ENCODE data around the gene USP32. TPM values are rescaled to one million over a fixed set of nuclear protein-coding genes. Genes with fewer than 3 reads are reported as not detected.
"Not testable (repeated sequence)": the region's sequence is repeated elsewhere in the genome, so short reads cannot be mapped to it uniquely, and the experiment has no call there.

USP32 gene
- total and polyA plus RNA-seq, 3 experiments from 2014 or later = 8.6 to 24.8 (median 23.1) TPM

- no peaks in the 10 kb centered on the region for H3K4me1 Mint-ChIP-seq
- Histone ChIP-seq H3K27ac (ENCODE audit: low read depth, low read length) (no peak overlapping the region), H3K27me3 (ENCODE audit: insufficient read depth, low read length, poor library complexity, severe bottlenecking) (no peaks in the 10 kb centered on the region), H3K36me3 (ENCODE audit: insufficient read depth, low read length) (peaks cover 4% of the 10 kb centered on the region), H3K9me3 (ENCODE audit: low read length) (no peaks in the 10 kb centered on the region), H3K4me1 (ENCODE audit: insufficient read depth, low read length) (no peaks in the 10 kb centered on the region), H3K4me3 (ENCODE audit: low read length) (no peak overlapping the region)
- no peak for DNase-seq
- no peaks in the 10 kb centered on the region for H3K27me3 Mint-ChIP-seq
- H3K36me3 Mint-ChIP-seq = peaks cover 5 to 83% (median 33%) of the 10 kb centered on the region in 3 donors
- ChIA-PET POLR2A (no interaction called here), CTCF (interaction anchor here (0.6 kb wide), 1 partner anchor 47 kb away, joined by 3 read pairs; no protein-coding TSS in a partner anchor)
- H3K9me3 Mint-ChIP-seq = no peaks in the 10 kb centered on the region
- H3K27ac Mint-ChIP-seq = peak overlapping the region in 2 of 8 donors; percentile 5 to 25
- no peak overlapping the region for H3K4me3 Mint-ChIP-seq
These were observed 198.5 kb downstream of the USP32 start for GRCh38 chr17:60193482-60193881.

- H3K27ac Mint-ChIP-seq = peak overlapping the region in 1 of 8 donors; percentile 50
- H3K36me3 Mint-ChIP-seq = peaks cover 5 to 79% (median 29%) of the 10 kb centered on the region in 3 donors
- H3K4me3 Mint-ChIP-seq; H3K4me1 ChIP-seq (ENCODE audit: insufficient read depth, low read length); H3K9me3 ChIP-seq (ENCODE audit: low read length); POLR2A ChIA-PET; H3K27me3 ChIP-seq (ENCODE audit: insufficient read depth, low read length, poor library complexity, severe bottlenecking); H3K27me3 Mint-ChIP-seq; H3K4me1 Mint-ChIP-seq; H3K27ac ChIP-seq (ENCODE audit: low read depth, low read length); H3K4me3 ChIP-seq (ENCODE audit: low read length); H3K36me3 ChIP-seq (ENCODE audit: insufficient read depth, low read length); H3K9me3 Mint-ChIP-seq; DNase-seq: not testable (repeated sequence)
- CTCF ChIA-PET = interaction anchor here (0.6 kb wide), 1 partner anchor 47 kb away, joined by 3 read pairs; no protein-coding TSS in a partner anchor
These were observed 198.9 kb downstream of the USP32 start for GRCh38 chr17:60193032-60193431.

- H3K36me3 ChIP-seq (ENCODE audit: insufficient read depth, low read length) = not testable (repeated sequence)
These were observed 201.9 kb downstream of the USP32 start for GRCh38 chr17:60190032-60190431.

GRCh38 chr17:60188759-60189158 is 203.2 kb downstream of the USP32 start:
- Histone ChIP-seq H3K36me3 (ENCODE audit: insufficient read depth, low read length) (peaks cover 8% of the 10 kb centered on the region), H3K4me3 (ENCODE audit: low read length) (no peak overlapping the region), H3K27ac (ENCODE audit: low read depth, low read length) (no peak overlapping the region), H3K27me3 (ENCODE audit: insufficient read depth, low read length, poor library complexity, severe bottlenecking) (no peaks in the 10 kb centered on the region), H3K4me1 (ENCODE audit: insufficient read depth, low read length) (no peaks in the 10 kb centered on the region), H3K9me3 (ENCODE audit: low read length) (no peaks in the 10 kb centered on the region)
- POLR2A ChIA-PET = no interaction called here
- no peaks in the 10 kb centered on the region for H3K4me1 Mint-ChIP-seq
- peak overlapping the region in 1 of 8 donors; percentile 36 for H3K27ac Mint-ChIP-seq
- no peak for DNase-seq
- H3K27me3 Mint-ChIP-seq = no peaks in the 10 kb centered on the region
- CTCF ChIA-PET = no interaction called here
- H3K9me3 Mint-ChIP-seq = no peaks in the 10 kb centered on the region
- peaks cover 5 to 79% (median 15%) of the 10 kb centered on the region in 3 donors for H3K36me3 Mint-ChIP-seq
- no peak overlapping the region for H3K4me3 Mint-ChIP-seq

More at GRCh38 chr17:60190032-60190431, 201.9 kb downstream of the USP32 start:
- H3K4me1 Mint-ChIP-seq; H3K9me3 Mint-ChIP-seq; H3K27me3 ChIP-seq (ENCODE audit: insufficient read depth, low read length, poor library complexity, severe bottlenecking); H3K27ac ChIP-seq (ENCODE audit: low read depth, low read length); H3K4me1 ChIP-seq (ENCODE audit: insufficient read depth, low read length); H3K27me3 Mint-ChIP-seq; H3K4me3 Mint-ChIP-seq; H3K4me3 ChIP-seq (ENCODE audit: low read length); CTCF ChIA-PET; POLR2A ChIA-PET; H3K9me3 ChIP-seq (ENCODE audit: low read length); DNase-seq: not testable (repeated sequence)
- Mint-ChIP-seq H3K36me3 (peaks cover 5 to 81% (median 23%) of the 10 kb centered on the region in 3 donors), H3K27ac (peak overlapping the region in 1 of 8 donors; percentile 23)

- H3K9me3 Mint-ChIP-seq, CTCF ChIA-PET, POLR2A ChIA-PET: not testable (repeated sequence)
These were observed 204.8 kb downstream of the USP32 start for GRCh38 chr17:60186846-60187745.

GRCh38 chr17:60186372-60186771 is 205.6 kb downstream of the USP32 start:
- H3K27me3 ChIP-seq (ENCODE audit: insufficient read depth, low read length, poor library complexity, severe bottlenecking); H3K4me1 Mint-ChIP-seq; H3K4me1 ChIP-seq (ENCODE audit: insufficient read depth, low read length); H3K27ac ChIP-seq (ENCODE audit: low read depth, low read length); H3K4me3 ChIP-seq (ENCODE audit: low read length); POLR2A ChIA-PET; DNase-seq; H3K4me3 Mint-ChIP-seq; H3K27me3 Mint-ChIP-seq; H3K36me3 ChIP-seq (ENCODE audit: insufficient read depth, low read length); CTCF ChIA-PET; H3K9me3 Mint-ChIP-seq; H3K9me3 ChIP-seq (ENCODE audit: low read length): not testable (repeated sequence)
- Mint-ChIP-seq H3K36me3 (peaks cover 0 to 80% (median 10%) of the 10 kb centered on the region in 3 donors), H3K27ac (peak overlapping the region in 1 of 8 donors; percentile 75)

More at GRCh38 chr17:60186846-60187745, 204.8 kb downstream of the USP32 start:
- not testable (repeated sequence) for H3K27me3 Mint-ChIP-seq; H3K9me3 ChIP-seq (ENCODE audit: low read length); H3K27me3 ChIP-seq (ENCODE audit: insufficient read depth, low read length, poor library complexity, severe bottlenecking); H3K4me3 ChIP-seq (ENCODE audit: low read length); H3K4me3 Mint-ChIP-seq; H3K27ac ChIP-seq (ENCODE audit: low read depth, low read length); H3K27ac Mint-ChIP-seq; DNase-seq; H3K36me3 ChIP-seq (ENCODE audit: insufficient read depth, low read length); H3K4me1 ChIP-seq (ENCODE audit: insufficient read depth, low read length); H3K4me1 Mint-ChIP-seq
- peaks cover 0 to 78% (median 10%) of the 10 kb centered on the region in 3 donors for H3K36me3 Mint-ChIP-seq

GRCh38 chr17:60180380-60180779 is 211.6 kb downstream of the USP32 start:
- H3K36me3 ChIP-seq (ENCODE audit: insufficient read depth, low read length); H3K4me3 ChIP-seq (ENCODE audit: low read length); H3K4me1 ChIP-seq (ENCODE audit: insufficient read depth, low read length); H3K9me3 ChIP-seq (ENCODE audit: low read length); CTCF ChIA-PET; H3K27ac Mint-ChIP-seq; H3K4me1 Mint-ChIP-seq; H3K27me3 ChIP-seq (ENCODE audit: insufficient read depth, low read length, poor library complexity, severe bottlenecking); H3K27me3 Mint-ChIP-seq; H3K27ac ChIP-seq (ENCODE audit: low read depth, low read length); H3K9me3 Mint-ChIP-seq; H3K4me3 Mint-ChIP-seq; DNase-seq: not testable (repeated sequence)
- POLR2A ChIA-PET = interaction anchor here (1.0 kb wide), 1 partner anchor 19 kb away, joined by 3 read pairs; no protein-coding TSS in a partner anchor
- peaks cover 0 to 64% (median 7%) of the 10 kb centered on the region in 3 donors for H3K36me3 Mint-ChIP-seq

GRCh38 chr17:60178180-60178579 is 213.8 kb downstream of the USP32 start:
- DNase-seq; H3K27me3 ChIP-seq (ENCODE audit: insufficient read depth, low read length, poor library complexity, severe bottlenecking); H3K4me3 ChIP-seq (ENCODE audit: low read length); H3K36me3 ChIP-seq (ENCODE audit: insufficient read depth, low read length); H3K9me3 Mint-ChIP-seq; CTCF ChIA-PET; H3K4me1 ChIP-seq (ENCODE audit: insufficient read depth, low read length); POLR2A ChIA-PET; H3K27ac Mint-ChIP-seq; H3K27ac ChIP-seq (ENCODE audit: low read depth, low read length); H3K9me3 ChIP-seq (ENCODE audit: low read length); H3K27me3 Mint-ChIP-seq; H3K4me3 Mint-ChIP-seq; H3K4me1 Mint-ChIP-seq: not testable (repeated sequence)
- peaks cover 0 to 46% (median 7%) of the 10 kb centered on the region in 3 donors for H3K36me3 Mint-ChIP-seq

Data from CD8-positive, alpha-beta memory T cell (primary cell).